ENCODE data around the gene CCAR1. TPM values are rescaled to one million over a fixed set of nuclear protein-coding genes. Genes with fewer than 3 reads are reported as not detected.

CCAR1 gene, protein sequence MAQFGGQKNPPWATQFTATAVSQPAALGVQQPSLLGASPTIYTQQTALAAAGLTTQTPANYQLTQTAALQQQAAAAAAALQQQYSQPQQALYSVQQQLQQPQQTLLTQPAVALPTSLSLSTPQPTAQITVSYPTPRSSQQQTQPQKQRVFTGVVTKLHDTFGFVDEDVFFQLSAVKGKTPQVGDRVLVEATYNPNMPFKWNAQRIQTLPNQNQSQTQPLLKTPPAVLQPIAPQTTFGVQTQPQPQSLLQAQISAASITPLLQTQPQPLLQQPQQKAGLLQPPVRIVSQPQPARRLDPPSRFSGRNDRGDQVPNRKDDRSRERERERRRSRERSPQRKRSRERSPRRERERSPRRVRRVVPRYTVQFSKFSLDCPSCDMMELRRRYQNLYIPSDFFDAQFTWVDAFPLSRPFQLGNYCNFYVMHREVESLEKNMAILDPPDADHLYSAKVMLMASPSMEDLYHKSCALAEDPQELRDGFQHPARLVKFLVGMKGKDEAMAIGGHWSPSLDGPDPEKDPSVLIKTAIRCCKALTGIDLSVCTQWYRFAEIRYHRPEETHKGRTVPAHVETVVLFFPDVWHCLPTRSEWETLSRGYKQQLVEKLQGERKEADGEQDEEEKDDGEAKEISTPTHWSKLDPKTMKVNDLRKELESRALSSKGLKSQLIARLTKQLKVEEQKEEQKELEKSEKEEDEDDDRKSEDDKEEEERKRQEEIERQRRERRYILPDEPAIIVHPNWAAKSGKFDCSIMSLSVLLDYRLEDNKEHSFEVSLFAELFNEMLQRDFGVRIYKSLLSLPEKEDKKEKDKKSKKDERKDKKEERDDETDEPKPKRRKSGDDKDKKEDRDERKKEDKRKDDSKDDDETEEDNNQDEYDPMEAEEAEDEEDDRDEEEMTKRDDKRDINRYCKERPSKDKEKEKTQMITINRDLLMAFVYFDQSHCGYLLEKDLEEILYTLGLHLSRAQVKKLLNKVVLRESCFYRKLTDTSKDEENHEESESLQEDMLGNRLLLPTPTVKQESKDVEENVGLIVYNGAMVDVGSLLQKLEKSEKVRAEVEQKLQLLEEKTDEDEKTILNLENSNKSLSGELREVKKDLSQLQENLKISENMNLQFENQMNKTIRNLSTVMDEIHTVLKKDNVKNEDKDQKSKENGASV
- 41.9 and 52.8 TPM in 2 replicates for total RNA-seq

DNA sequence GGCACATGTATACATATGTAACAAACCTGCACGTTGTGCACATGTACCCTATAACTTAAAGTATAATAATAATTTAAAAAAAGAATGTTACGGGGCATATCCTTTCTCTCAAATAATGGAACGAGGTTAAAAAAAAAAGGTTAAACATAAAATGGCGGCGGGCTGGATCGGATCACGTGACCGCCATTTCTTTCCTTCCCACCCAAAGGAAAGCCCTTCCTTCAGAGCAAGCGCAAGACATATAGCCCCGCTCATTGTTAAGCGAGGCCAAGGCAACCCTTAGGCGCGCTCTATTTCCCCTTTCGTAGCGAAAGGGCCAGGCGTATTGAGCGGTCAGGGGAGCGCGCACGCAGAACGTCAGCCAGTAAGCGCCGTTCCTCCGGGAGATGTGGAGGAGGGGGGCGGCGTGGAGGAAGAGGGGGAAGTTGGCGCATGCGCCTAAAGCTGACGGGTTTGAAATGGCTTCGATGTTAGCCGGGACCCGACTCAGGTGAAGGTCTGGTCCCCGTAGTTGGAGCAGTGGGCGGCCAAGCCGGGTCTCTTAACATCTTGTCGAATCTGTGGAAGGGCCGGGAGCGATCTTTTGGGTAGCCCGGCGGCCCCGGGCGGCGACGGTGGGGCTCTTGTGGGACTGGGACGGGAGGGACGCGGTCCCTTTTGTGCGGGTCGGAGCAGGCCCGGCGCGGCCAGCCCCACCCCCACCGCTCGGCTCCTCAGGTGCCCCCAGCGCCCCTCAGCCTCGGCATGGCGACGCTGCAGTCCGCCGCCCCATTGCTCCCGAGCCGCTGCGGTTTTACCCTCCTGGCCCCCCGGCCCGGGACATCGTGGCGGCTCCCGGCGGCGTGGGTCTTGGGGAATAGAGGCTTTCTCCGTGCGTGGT lies at the start of gene CCAR1:
Gene CCAR1, plus strand, starts transcription at position 447 of the 880 bp plus-strand sequence. CDS start 1,266 bp downstream, outside the sequence.

DNA sequence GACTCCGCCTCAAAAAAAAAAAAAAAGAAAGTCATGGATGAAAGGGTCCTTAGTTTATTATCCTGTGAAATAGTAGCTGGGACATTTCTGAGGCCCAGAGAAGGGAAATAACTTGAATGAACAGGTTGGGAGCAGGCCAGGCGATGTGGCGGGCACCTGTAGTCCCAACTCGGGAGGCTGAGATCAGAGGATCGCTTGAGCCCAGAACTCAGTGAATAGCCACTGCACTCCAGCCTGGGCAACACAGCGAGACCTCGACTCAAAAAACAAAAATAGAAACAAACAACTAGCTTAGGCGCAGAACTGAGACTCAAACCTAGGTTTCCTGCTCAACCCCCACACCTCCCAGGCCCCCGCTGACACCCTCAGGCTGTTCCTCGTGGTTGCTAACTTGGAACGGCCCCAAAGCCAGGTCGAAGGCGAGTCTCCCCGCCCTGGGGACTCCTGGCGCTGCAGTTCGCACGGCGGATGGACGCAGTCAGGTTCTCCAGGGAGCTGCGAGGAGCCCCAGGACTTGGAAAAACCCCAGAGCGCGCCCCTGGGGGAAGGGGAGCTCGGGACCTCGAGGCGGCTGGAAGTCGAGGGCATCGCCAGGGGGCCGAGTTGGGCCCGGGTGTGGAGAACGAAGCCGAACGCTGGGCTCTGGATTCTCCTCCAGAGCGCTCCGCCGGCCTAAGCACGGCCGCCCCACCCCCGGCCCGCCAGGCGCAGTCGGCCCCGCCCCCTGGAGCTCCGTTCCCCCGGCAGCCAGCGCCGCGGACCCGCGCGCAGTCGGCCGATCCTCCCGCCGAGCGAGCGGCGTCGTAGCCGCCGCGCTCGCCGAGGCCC lies 105.9 kb downstream of the CCAR1 start, which contains the start of gene STOX1:
Gene STOX1, plus strand, starts transcription at position 768 of the 828 bp plus-strand sequence. CDS start 93 bp downstream, outside the sequence.

Small RNA genes lying within 50 kb of the gene (small RNA-seq; reads per million reads assigned to genes)
- not detected for gene MIR1254-1
- not detected for gene RF00019

Other genes starting within 250 kb of the CCAR1 start
- gene DNA2, start 249.3 kb upstream of the CCAR1 start, total RNA-seq: 9.6 and 11.7 TPM in 2 replicates
- 12.5 and 19.7 TPM in 2 replicates for gene SLC25A16, start 193.7 kb upstream of the CCAR1 start, total RNA-seq
- gene TET1, start 160.9 kb upstream of the CCAR1 start, total RNA-seq: 4.4 and 4.5 TPM in 2 replicates
- under 0.01 TPM in 2 replicates for gene STOX1, start 106.3 kb downstream of the CCAR1 start, total RNA-seq
- gene DDX50, start 180.1 kb downstream of the CCAR1 start, total RNA-seq: 40.4 and 45.7 TPM in 2 replicates
- gene DDX21, start 234.9 kb downstream of the CCAR1 start, total RNA-seq: 63.2 and 106 TPM in 2 replicates

All from subcutaneous preadipocyte (primary cell).